ENCODE measurements around the gene RPS27A. TPM values are rescaled to one million over a fixed set of nuclear protein-coding genes. Genes with fewer than 3 reads are reported as not detected.

The RPS27A gene
- total and polyA plus RNA-seq, 9 of the 15 experiments (the other 6 are each of a cell fraction or from before 2014, with no cell fraction given), result 1,383 to 3,282 (median 2,242) TPM

GRCh38 chr2:55245411-55245810, 12.9 kb downstream of the RPS27A start (continued):
- TF ChIP-seq ZNF609 (CRISPR knock-in tag; IDR thresholded peaks at IDR 0.05; ENCODE audit: borderline replicate concordance), result no peak
- no peak for TF ChIP-seq KDM5B (IDR thresholded peaks at IDR 0.05; ENCODE audit: insufficient replicate concordance, low read depth, low read length)
- no peak for TF ChIP-seq ZNF518B (CRISPR knock-in tag; IDR thresholded peaks at IDR 0.05)
- no peak for TF ChIP-seq TRIM28 (IDR thresholded peaks at IDR 0.05)
- no peak for TF ChIP-seq ZNF134 (CRISPR knock-in tag; conservative IDR thresholded peaks at IDR 0.05)
- no peak for TF ChIP-seq ZBTB17 (CRISPR knock-in tag; IDR thresholded peaks at IDR 0.05)
- no peak for TF ChIP-seq BACH1 (tag; IDR thresholded peaks at IDR 0.05)
- TF ChIP-seq MEIS2 (IDR thresholded peaks at IDR 0.05; ENCODE audit: partially characterized antibody), result no peak
- no peak for TF ChIP-seq ADNP (tag; IDR thresholded peaks at IDR 0.05)
- no peak for TF ChIP-seq SP2 (IDR thresholded peaks at IDR 0.05; ENCODE audit: extremely low read depth, low read depth, low read length, poor library complexity, severe bottlenecking)
